Activated CD4-positive, alpha-beta T cell treated with anti-CD3 and anti-CD28 coated beads for 24 hours (primary cell): ENCODE data around the gene TMEM63C.
"Not testable (repeated sequence)": the region's sequence is repeated elsewhere in the genome, so short reads cannot be mapped to it uniquely, and the experiment has no call there.

Source experiments
- DNase-seq, 2 donors: peaks; one replicate each; pipeline ENCODE4 v3.0.0-alpha.2; 2020; ENCODE audit warnings: low read depth in 2 of 2

Gene TMEM63C

GRCh38 chr14:77157740-77158139 lies 23.9 kb upstream of the TMEM63C start:
- DNase-seq: no peak

DNA sequence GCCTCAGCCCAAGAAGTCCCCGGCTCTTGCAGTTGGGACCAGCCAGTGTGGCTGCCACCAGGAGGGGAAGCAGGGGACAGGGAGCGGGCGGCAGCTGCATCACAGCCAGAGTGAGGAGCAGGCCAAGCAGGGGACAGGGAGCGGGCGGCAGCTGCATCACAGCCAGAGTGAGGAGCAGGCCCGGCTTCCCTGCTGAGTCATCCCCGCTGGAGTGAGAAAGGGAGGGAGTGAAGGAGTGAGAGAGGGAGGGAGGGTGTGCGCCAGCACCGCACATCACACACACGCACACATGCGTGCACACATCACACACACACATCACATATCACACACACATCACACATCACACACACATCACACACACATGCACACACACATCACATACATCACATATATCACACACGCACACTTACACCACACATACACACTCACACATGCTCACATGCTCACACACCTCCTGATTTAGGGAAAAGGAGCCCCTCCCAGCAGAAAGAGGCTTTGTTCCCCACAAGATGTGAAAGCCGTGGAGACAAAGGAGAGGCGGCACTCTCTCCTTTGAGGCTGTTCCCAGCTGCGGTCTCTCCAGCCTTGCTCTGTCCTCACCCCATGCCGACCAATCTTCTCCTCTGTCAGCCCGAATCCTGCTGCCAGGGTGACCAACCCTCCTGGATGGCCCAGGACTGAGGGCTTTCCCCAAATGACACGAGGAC lies 23.3 kb upstream of the TMEM63C start:
- no peak for DNase-seq

DNA sequence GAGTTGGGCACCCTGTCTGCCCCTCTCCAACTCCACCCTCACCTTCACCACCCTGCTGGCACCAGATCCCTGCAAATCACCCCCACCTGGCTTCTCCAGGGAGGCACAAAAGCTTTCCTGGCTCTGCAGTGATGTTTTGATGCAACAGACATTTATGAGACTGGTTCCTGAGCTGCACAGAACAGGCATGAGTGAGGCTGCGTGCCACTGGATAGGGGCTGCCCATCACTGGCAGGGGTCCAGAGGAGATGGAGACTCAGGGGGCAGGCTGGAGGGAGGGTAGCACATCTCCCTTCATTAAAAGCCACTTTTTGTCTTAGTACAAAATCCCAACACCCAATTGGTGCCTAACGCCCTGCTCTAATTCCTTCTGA lies 22.7 kb upstream of the TMEM63C start:
- DNase-seq: no peak

GRCh38 chr14:77161011-77161410 lies 20.6 kb upstream of the TMEM63C start:
- DNase-seq: no peak

DNA sequence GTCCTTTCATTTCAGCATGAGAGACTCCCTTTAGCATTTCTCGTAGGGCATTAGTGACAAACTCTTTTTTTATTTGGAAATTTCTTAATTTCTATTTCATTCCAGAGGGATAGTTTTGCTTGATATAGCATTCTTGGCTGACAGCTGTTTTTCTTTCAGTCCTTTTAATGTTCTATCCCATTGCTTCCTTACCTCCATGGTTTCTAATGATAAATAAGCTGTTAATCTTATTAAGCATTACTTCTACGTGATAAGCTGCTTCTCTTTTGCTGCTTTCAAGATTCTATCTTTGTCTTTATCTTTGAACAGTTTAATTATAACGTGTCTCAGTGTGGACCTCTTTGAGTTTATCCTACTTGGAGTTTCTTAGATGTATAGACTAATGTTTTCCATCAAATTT lies 11.6 kb upstream of the TMEM63C start:
- DNase-seq: no peak

DNA sequence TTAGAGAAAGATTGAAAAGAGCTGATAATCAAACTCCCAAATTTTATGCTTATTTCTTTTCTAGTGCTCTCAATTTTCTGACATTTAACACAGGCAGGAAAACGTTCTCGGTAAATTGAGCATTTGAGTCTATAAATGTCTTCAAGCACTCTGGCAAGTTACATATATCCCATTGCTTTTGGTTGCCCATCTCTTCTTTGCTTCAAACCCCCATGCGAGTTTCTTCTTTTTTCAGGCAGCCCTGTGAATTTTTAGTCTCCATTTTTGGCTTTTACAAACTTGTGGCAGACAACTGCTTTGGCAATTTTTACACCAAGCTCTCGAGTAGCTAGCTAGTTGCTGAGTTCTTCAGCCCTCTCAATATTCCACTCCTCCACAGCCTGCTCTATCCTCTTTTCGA lies 8.7 kb upstream of the TMEM63C start:
- DNase-seq: no peak

- not testable (repeated sequence) for DNase-seq
Observed at GRCh38 chr14:77173911-77174617, 7.5 kb upstream of the TMEM63C start.

- DNase-seq: no peak
Observed at GRCh38 chr14:77175843-77176242, 5.8 kb upstream of the TMEM63C start.

DNA sequence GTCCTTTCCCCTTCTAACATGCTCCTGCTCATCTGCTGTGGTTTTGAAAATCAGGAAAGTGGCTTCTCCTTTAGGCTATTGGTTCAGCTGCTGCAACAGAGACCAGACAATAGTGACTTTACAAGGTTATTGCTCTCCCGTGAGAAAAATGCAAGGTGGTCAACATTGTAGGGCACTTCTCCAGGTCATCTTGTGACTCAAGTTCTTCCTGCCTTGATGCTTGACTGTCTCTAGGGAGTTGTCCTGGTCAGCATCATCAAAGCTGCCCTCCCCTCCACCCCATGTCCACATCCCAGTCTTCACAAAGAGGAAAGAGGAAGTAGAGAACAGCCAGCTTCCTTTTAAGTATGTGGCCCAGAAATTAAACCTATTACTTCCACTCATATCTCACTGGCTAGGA lies 3.9 kb upstream of the TMEM63C start:
- no peak for DNase-seq

GRCh38 chr14:77178656-77179055 lies 2.9 kb upstream of the TMEM63C start:
- DNase-seq: no peak

DNA sequence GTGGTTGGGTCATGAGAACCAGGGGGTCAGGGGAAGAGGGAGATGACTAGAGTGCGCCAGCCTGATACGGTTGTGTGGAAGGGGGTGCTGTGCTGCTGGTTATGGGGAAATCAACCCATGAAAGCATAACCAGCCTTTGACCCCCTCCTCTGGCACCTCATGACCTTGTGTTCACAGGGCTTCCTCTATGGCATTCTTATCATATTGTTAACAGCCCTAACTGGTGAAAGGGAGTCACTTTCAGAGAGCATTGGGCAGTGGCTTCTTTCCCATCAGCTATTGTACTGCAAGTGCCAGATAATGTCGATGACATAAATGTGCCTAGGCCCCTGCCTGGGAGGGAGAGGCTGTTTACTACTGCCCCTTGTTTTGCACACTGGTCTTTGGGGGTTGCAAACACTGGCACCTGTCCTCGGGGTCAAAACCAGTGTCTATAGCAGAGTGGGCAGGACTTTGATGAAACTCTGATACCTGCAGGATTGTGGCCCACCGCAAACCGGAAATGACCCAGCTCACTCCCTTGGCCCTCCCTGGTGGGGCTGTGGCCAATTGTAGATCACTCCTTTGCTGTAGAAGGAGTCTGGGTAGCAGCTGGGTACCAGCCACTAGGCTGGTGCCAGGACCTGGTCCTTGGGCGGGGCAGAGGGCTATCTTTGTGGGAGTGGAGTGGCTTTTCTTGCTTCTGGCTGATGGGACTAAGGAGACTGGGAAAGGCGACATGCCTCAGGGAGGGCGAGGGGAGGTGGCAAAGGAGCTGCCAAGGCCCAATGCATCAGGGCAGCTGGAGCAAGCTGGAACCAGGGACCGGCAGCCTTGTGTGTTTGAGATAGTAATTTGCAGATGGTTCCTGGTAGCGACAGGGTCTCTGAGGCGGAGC lies 634 bp upstream of the TMEM63C start:
- no peak for DNase-seq

- no peak for DNase-seq
Observed at GRCh38 chr14:77183896-77184295, 2.3 kb downstream of the TMEM63C start.

DNA sequence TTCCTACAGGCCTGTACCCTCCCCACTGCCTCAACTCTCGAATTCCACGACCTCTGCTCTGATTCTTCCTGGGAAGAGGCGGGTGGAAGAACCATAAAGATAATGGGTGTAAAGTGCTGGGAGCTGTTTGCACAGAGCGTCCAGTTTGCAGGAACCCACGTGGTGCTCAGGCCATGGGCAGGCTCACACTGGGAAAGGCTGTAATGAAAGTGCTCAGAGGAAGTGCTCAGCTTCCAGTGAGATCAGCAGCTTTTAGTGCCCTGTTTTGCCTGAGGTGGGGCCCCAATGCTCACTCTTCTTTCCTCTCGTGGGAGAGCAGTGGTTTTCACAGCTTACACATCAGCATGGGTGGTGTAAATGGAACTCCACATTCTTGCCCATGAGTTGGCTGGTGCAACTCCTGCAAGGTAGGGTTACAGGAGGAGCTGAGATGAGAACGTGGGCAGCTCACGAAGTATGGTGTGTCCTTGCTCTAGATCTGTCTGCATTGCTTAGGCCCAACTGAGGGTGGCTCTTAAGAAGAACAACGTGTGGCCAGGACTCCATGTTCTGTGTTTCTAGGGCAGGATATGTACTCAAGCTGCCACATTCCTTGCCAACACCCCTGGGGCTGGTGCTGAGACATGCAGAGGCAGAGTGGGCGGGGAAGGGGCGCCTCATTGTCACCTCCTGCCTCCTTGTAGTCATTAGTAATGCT lies 2.9 kb downstream of the TMEM63C start:
- no peak for DNase-seq

DNA sequence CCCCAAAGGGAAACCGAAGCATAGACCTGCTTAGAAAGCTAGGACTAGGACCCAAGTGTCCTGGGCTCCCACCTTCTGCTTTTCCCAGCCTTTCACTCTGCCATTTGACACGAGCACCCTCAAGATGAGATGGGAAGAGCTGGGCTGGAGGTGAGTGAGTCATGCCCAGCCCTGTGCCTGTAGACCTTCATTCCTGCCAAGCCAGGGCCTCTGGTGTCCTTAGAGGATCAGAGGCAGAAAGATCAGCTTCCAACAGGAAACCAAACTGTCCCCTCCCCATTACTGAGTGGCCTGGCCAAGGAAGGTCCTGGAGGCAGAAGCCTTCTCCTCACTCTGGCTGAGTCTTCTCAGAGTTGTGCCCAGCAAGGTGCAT lies 3.5 kb downstream of the TMEM63C start:
- DNase-seq: no peak

DNA sequence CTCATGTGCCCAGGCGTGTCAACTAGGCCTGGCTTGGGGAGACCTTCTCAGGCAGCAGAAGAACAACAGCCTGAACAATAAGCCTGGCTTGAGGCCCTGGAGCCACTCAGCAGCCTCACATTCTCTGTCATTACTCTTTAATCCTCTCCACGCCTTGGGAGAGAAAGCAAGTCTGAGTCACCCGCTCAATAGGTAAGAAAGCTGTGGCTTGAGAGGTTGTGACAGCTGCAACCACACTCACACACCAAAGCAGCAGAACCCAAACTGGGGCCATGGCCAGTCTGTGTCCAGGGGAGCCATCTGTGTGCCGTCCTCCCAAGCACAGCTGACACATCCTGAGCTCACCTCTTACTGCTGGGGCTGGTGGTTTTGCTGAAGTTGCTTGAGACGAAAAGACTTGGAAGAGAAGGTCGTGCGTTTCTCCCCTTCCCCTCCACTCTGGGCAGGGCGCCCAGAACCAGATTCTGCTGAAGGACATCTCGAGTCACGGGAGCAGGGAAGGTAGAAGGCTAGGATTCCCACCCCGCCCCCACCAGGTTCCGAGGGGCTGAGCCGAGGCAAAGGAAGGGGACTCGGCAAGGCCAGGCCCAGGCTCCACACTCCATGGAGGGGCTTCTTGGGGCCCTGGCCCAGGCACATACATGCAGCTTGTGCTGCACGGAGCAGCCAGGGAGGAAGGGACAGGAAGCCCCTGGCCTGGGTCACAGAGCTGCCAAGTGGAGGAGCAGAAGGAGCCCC lies 5.5 kb downstream of the TMEM63C start:
- DNase-seq: no peak

GRCh38 chr14:77187649-77188012 lies 6.0 kb downstream of the TMEM63C start:
- DNase-seq: no peak

DNA sequence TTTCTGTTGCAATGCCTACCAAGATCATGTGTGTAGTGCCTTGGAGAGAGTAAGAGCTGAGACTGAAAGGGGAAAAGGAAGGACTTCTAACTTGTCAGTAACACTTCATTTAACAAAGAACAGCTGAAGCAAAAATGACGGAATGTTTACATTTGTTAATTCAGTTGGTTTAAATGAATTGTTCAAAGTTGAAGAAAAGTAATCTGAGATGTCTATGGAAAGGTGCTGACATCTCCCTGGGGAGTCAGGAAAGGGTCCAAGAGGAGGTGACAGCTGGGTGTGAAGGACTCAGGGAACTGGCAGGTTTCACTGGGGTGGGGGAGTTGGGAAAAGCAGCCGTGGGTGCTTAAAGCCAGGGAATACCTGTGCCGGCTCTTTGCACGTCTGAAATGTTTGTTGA lies 7.9 kb downstream of the TMEM63C start:
- DNase-seq: no peak

DNA sequence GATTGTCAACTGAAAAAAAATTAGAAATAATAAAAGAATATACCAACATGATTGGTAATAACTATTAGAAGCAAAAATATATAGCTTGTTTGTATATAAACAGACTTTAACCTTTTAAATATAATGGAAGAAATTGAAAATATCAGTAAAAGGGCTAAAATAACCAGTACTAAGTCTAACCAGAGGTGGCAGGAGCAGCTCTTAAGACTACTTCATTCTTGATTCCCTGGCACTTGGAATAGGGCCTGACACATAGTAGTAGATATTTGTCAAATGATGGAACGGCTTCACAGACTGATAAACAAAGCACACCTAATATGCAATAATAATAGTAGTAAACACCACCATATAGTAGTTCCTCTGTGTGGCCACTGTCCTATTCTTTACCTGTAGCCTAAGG lies 9.4 kb downstream of the TMEM63C start:
- DNase-seq: no peak

GRCh38 chr14:77194706-77195105 lies 13.1 kb downstream of the TMEM63C start:
- no peak for DNase-seq

- DNase-seq: no peak
Observed at GRCh38 chr14:77195766-77196165, 14.2 kb downstream of the TMEM63C start.

- no peak for DNase-seq
Observed at GRCh38 chr14:77197988-77198387, 16.4 kb downstream of the TMEM63C start.

GRCh38 chr14:77198561-77198960 lies 17.0 kb downstream of the TMEM63C start:
- DNase-seq: no peak
